ENCODE data around the gene MSTN.

DNA sequence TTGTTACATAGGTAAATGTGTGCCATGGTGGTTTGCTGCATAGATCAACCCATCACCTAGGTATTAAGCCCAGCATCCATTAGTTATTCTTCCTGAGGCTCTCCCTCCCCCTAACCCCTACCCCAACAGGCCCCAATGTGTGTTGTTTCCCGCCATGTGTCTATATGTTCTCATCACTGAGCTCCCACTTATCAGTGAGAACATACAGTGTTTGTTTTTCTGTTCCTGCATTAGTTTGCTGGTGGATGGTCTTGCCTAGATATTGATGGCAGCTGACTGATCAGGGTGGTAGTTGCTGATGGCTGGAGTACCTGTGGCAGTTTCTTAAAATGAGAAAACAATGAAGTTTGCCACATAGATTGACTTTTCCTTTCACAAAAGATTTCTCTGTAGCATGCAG is 34.6 kb upstream of the MSTN start:
- TF ChIP-seq JUND (IDR thresholded peaks at IDR 0.05) (no peak), RAD21 (IDR thresholded peaks at IDR 0.05) (no peak)

Data from liver (tissue), 2 donors.